Measurements from ENCODE around the gene CLN3.
"Not testable (repeated sequence)": the region's sequence is repeated elsewhere in the genome, so short reads cannot be mapped to it uniquely, and the experiment has no call there.

DNA sequence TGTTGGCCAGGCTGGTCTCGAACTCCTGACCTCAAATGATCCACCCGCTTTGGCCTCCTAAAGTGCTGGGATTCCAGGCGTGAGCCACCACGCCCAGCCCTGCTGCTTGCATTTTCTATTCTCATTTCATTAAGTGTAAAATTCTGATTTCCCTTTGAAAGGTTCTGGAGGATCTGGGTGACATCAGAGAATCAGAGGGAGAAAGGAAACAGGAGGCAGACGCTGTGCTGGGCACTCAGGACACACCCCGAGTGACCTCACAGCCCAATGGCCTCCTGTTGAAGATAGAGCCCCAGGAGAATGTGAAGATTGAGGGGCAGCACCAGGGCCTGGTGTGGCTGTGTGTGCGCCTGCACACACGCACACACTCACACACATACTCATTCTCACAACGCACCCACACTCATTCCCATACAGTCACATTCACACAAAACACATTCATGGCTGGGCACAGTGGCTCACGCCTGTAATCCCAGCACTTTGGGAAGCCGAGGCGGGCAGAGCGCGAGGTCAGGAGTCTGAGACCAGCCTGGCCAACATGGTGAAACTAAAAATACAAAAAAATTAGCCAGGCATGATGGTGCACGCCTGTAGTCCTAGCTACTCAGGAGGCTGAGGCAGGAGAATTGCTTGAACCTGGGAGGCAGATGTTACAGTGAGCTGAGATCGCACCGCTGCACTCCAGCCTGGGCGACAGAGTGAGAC is 8.8 kb upstream of the CLN3 start:
- TF ChIP-seq, protein P1, sequence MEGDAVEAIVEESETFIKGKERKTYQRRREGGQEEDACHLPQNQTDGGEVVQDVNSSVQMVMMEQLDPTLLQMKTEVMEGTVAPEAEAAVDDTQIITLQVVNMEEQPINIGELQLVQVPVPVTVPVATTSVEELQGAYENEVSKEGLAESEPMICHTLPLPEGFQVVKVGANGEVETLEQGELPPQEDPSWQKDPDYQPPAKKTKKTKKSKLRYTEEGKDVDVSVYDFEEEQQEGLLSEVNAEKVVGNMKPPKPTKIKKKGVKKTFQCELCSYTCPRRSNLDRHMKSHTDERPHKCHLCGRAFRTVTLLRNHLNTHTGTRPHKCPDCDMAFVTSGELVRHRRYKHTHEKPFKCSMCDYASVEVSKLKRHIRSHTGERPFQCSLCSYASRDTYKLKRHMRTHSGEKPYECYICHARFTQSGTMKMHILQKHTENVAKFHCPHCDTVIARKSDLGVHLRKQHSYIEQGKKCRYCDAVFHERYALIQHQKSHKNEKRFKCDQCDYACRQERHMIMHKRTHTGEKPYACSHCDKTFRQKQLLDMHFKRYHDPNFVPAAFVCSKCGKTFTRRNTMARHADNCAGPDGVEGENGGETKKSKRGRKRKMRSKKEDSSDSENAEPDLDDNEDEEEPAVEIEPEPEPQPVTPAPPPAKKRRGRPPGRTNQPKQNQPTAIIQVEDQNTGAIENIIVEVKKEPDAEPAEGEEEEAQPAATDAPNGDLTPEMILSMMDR (CRISPR knock-in tag; IDR thresholded peaks at IDR 0.05), result not testable (repeated sequence)
- TF ChIP-seq ZNF574, ZNF274 (CRISPR knock-in tag; IDR thresholded peaks at IDR 0.05): not testable (repeated sequence)

Measured in HepG2 (cell line).